Panc1 (cell line): ENCODE results near the gene COL6A2. TPM values are rescaled to one million over a fixed set of nuclear protein-coding genes. Genes with fewer than 3 reads are reported as not detected.

Experiments used
- ATAC-seq: fragments of 200-7000 bp; cut with Tn5 transposase; 2 replicates; pipeline ENCODE4 v1.9.1; 2020; ENCODE audit warnings: mild to moderate bottlenecking, moderate library complexity
- BruUV-seq: library from RNA; stranded (reverse); fragments of 400-500 nt; replicated peaks from 2 replicates; lab custom pipeline; 2021; lab: Mats Ljungman, UMichigan
- CTCF ChIA-PET: fragments of 300-600 bp; sonication (Branson Sonifier 250); formaldehyde crosslinking; loops from one replicate; lab custom pipeline; 2022; ENCODE audit warnings: antibody characterized with exemption; lab: Charles Lee
- POLR2A ChIA-PET: fragments of 300-600 bp; sonication (Branson Sonifier 250); formaldehyde crosslinking; loops from one replicate; lab custom pipeline; 2022; ENCODE audit warnings: antibody characterized with exemption; lab: Charles Lee
- DNase-seq: peaks from one replicate; pipeline ENCODE4 v3.0.0-alpha.2; 2010; ENCODE audit warnings: low read depth, low spot score
- H3K27ac ChIP-seq: 2 replicates; pipeline ENCODE4 v1.5.1; 2011; ENCODE audit warnings: mild to moderate bottlenecking, low read length, inconsistent platforms
- H3K27me3 ChIP-seq: fragments of 200-500 bp; sonication (Bioruptor generic); 2 replicates; pipeline ENCODE4 v1.6.0; 2014; ENCODE audit warnings: low read length, inconsistent platforms; ENCODE audit not compliant: control insufficient read depth, insufficient read depth
- H3K36me3 ChIP-seq: fragments of 200-500 bp; sonication (Bioruptor generic); 2 replicates; pipeline ENCODE4 v1.5.1; 2014; ENCODE audit warnings: inconsistent platforms, mild to moderate bottlenecking, low read length, moderate library complexity; ENCODE audit not compliant: control insufficient read depth, insufficient read depth
- H3K4me1 ChIP-seq: 2 replicates; pipeline ENCODE4 v1.5.1; 2011; ENCODE audit warnings: inconsistent platforms, mild to moderate bottlenecking, low read length, moderate library complexity; ENCODE audit not compliant: control insufficient read depth, insufficient read depth
- H3K4me3 ChIP-seq, 2 experiments: 2 replicates each; pipeline ENCODE4 v1.5.1; 2011 to 2012; ENCODE audit warnings: low read depth in 2 of 2, low read length in 2 of 2, mild to moderate bottlenecking in 2 of 2, inconsistent platforms in 1 of 2, moderate library complexity in 1 of 2
- H3K9me3 ChIP-seq: fragments of 200-500 bp; sonication (Bioruptor generic); 2 replicates; pipeline ENCODE4 v1.5.1; 2014; ENCODE audit warnings: low read depth, mild to moderate bottlenecking, inconsistent platforms, low read length, moderate library complexity; ENCODE audit not compliant: control insufficient read depth, insufficient read depth
- POLR2AphosphoS5 ChIP-seq: IDR thresholded peaks from 2 replicates; pipeline ENCODE4 v1.6.1; 2012; ENCODE audit warnings: mild to moderate bottlenecking, low read depth, low read length, moderate library complexity
- SIN3A ChIP-seq: IDR thresholded peaks from 2 replicates; pipeline ENCODE4 v1.6.1; 2012; ENCODE audit warnings: low read depth, mild to moderate bottlenecking, low read length, moderate library complexity, borderline replicate concordance; ENCODE audit not compliant: insufficient read depth
- TCF7L2 ChIP-seq: IDR thresholded peaks from 2 replicates; pipeline ENCODE4 v1.6.1; 2011; ENCODE audit warnings: mild to moderate bottlenecking, low read depth, low read length, inconsistent platforms
- in situ Hi-C: cut with HindIII; loops from 2 replicates; pipeline ENCODE4 v1.10.0; 2016; ENCODE audit warnings: low sequenced_read_pairs, low pct_unique_long_range_greater_than_20kb
- intact Hi-C: fragments of 100-400 bp; cut with micrococcal nuclease; formaldehyde crosslinking; loops from one replicate; pipeline ENCODE4 v1.10.0; 2022; ENCODE audit not compliant: unreplicated experiment
- total RNA-seq: library from RNA; stranded (reverse); gene quantifications from one replicate; pipeline ENCODE4 v1.2.1, GENCODE V29; 2021; ENCODE audit not compliant: unreplicated experiment
- TF ChIP-seq, protein P1 (sequence below), 2 experiments: IDR thresholded peaks; 2 replicates each; pipeline ENCODE4 v1.6.1; 2011 to 2012; ENCODE audit warnings: low read depth in 2 of 2, control low read depth in 1 of 2, low read length in 1 of 2, mild to moderate bottlenecking in 1 of 2, moderate library complexity in 1 of 2; ENCODE audit not compliant: insufficient read depth in 1 of 2
- TF ChIP-seq, protein P2 (sequence below): fragments of 450-650 bp; IDR thresholded peaks from 2 replicates; pipeline ENCODE4 v1.5.1; 2017; ENCODE audit warnings: mild to moderate bottlenecking

COL6A2 gene
- total RNA-seq, 1 experiment from 2014 or later: 29.9 TPM

DNA sequence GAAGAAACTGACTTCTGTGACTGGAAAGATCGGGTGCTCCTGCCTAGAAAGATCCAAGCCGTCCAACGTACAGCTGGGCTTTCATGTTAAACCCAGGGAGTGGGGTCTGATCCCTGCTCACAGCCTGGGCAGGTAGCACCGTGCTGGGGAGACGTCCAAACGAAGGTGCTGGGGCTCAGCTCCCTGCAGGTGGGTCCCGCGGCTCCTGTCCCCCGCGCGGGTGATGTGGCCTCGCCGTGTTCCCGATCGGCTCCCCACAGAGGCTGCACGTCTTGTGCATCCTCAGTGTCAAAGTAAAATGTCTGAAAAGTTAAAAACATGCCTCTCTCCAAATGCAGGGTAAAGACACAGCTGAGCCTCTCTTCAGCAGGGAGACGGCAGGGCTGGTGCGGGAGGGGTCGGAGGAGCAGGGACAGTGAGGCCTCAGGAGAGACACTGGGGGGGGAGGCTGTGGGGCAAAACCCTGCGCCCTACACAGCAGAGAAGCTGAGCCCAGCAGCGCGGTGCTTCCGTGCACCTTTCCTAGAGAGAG lies 40.1 kb upstream of the COL6A2 start:
- H3K27ac ChIP-seq: no peak overlapping the region
- no TSS peak for BruUV-seq
- H3K9me3 ChIP-seq: no peaks in the 10 kb centered on the region
- H3K27me3 ChIP-seq: no peaks in the 10 kb centered on the region
- ATAC-seq (no peak), DNase-seq (no peak)
- H3K36me3 ChIP-seq: no peaks in the 10 kb centered on the region
- in situ Hi-C loops (no loop called here), intact Hi-C loops (no loop called here)
- TF ChIP-seq POLR2AphosphoS5 (no peak), TCF7L2 (no peak)
- TF ChIP-seq, protein P1, sequence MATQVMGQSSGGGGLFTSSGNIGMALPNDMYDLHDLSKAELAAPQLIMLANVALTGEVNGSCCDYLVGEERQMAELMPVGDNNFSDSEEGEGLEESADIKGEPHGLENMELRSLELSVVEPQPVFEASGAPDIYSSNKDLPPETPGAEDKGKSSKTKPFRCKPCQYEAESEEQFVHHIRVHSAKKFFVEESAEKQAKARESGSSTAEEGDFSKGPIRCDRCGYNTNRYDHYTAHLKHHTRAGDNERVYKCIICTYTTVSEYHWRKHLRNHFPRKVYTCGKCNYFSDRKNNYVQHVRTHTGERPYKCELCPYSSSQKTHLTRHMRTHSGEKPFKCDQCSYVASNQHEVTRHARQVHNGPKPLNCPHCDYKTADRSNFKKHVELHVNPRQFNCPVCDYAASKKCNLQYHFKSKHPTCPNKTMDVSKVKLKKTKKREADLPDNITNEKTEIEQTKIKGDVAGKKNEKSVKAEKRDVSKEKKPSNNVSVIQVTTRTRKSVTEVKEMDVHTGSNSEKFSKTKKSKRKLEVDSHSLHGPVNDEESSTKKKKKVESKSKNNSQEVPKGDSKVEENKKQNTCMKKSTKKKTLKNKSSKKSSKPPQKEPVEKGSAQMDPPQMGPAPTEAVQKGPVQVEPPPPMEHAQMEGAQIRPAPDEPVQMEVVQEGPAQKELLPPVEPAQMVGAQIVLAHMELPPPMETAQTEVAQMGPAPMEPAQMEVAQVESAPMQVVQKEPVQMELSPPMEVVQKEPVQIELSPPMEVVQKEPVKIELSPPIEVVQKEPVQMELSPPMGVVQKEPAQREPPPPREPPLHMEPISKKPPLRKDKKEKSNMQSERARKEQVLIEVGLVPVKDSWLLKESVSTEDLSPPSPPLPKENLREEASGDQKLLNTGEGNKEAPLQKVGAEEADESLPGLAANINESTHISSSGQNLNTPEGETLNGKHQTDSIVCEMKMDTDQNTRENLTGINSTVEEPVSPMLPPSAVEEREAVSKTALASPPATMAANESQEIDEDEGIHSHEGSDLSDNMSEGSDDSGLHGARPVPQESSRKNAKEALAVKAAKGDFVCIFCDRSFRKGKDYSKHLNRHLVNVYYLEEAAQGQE (IDR thresholded peaks at IDR 0.05; ENCODE audit: insufficient read depth in 1 of 2, low read depth in 2 of 2, low read length in 1 of 2): no peak
- TF ChIP-seq, protein P2, sequence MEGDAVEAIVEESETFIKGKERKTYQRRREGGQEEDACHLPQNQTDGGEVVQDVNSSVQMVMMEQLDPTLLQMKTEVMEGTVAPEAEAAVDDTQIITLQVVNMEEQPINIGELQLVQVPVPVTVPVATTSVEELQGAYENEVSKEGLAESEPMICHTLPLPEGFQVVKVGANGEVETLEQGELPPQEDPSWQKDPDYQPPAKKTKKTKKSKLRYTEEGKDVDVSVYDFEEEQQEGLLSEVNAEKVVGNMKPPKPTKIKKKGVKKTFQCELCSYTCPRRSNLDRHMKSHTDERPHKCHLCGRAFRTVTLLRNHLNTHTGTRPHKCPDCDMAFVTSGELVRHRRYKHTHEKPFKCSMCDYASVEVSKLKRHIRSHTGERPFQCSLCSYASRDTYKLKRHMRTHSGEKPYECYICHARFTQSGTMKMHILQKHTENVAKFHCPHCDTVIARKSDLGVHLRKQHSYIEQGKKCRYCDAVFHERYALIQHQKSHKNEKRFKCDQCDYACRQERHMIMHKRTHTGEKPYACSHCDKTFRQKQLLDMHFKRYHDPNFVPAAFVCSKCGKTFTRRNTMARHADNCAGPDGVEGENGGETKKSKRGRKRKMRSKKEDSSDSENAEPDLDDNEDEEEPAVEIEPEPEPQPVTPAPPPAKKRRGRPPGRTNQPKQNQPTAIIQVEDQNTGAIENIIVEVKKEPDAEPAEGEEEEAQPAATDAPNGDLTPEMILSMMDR: no peak
- no peaks in the 10 kb centered on the region for H3K4me1 ChIP-seq
- ChIA-PET CTCF (no interaction called here), POLR2A (no interaction called here)
- H3K4me3 ChIP-seq: no peak overlapping the region

DNA sequence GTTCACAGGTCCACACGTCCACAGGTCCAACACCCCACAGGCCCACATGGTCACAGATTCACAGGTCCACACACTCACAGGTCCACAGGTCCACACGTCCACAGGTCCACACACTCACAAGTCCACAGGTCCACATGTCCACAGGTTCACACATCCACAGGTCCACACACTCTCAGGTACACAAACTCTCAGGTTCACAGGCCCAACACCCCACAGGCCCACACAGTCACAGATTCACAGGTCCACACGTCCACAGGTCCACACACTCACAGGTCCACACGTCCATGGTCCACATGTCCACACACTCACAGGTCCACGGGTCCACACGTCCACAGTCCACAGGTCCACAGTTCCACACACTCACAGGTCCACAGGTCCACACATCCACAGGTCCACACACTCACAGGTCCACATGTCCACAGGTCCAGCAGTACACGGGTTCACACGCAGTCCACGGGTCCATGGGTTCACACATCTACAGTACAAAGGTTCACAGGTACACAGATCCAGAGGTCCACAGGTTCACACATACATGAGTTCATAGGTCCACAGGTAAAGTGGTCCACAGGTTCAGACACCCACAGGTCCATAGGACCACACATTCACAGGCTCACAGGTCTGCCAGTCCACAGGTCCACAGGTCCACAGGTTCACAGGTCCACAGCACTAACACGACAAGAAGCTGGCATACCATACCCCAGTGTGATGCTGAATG lies 39.3 kb upstream of the COL6A2 start:
- ATAC-seq (no peak), DNase-seq (no peak)
- BruUV-seq: no TSS peak
- H3K4me1 ChIP-seq: no peaks in the 10 kb centered on the region
- CTCF ChIA-PET: no interaction called here
- no peaks in the 10 kb centered on the region for H3K27me3 ChIP-seq
- H3K4me3 ChIP-seq: no peak overlapping the region
- TF ChIP-seq SIN3A (no peak), POLR2AphosphoS5 (no peak), TCF7L2 (no peak)
- TF ChIP-seq, protein P1 (IDR thresholded peaks at IDR 0.05; ENCODE audit: insufficient read depth in 1 of 2, low read depth in 2 of 2, low read length in 1 of 2): no peak
- TF ChIP-seq, protein P2: no peak
- POLR2A ChIA-PET: no interaction called here
- H3K36me3 ChIP-seq: no peaks in the 10 kb centered on the region
- intact Hi-C loops (no loop called here), in situ Hi-C loops (no loop called here)
- no peaks in the 10 kb centered on the region for H3K9me3 ChIP-seq
- H3K27ac ChIP-seq: no peak overlapping the region
